ENCODE results near the gene MAGEF1. TPM values are rescaled to one million over a fixed set of nuclear protein-coding genes. Genes with fewer than 3 reads are reported as not detected.

MAGEF1 gene
- total and polyA plus RNA-seq, 2 donors (not counting 3 experiments of a cell fraction or from before 2014, with no cell fraction given): 7.0 to 14.2 TPM

- no peak overlapping the region for H3K9ac ChIP-seq (replicated peaks; ENCODE audit: extremely low read depth, insufficient read depth, low read length)
- no peaks in the 10 kb centered on the region for H3K4me1 ChIP-seq (ENCODE audit: control insufficient read depth, extremely low read depth, insufficient read depth, low read length)
- H3K79me2 ChIP-seq (ENCODE audit: control insufficient read depth, insufficient read depth, low read length): no peaks in the 10 kb centered on the region
- no peak for FAIRE-seq
- dilution Hi-C loops (cut with MboI; ENCODE audit: extremely low pct_ligation_motif_present, low sequenced_read_pairs): no loop called here
- no peak for TF ChIP-seq FOS (IDR thresholded peaks at IDR 0.05; ENCODE audit: borderline replicate concordance, insufficient read depth, low read length)
- TF ChIP-seq JUN (IDR thresholded peaks at IDR 0.05; ENCODE audit: borderline replicate concordance, insufficient read depth, insufficient read length, low read depth): no peak
- no peak for TF ChIP-seq POLR2A (IDR thresholded peaks at IDR 0.05; ENCODE audit: low read depth, low read length)
- no peak for TF ChIP-seq POLR2AphosphoS5 (IDR thresholded peaks at IDR 0.05; ENCODE audit: insufficient read depth, low read depth, low read length)
- no peak for TF ChIP-seq MYC (IDR thresholded peaks at IDR 0.05; ENCODE audit: low read depth, low read length)
- TF ChIP-seq GATA2 (IDR thresholded peaks at IDR 0.05; ENCODE audit: insufficient read depth, insufficient read length, low read depth, low read length): no peak
- TF ChIP-seq, protein P1, sequence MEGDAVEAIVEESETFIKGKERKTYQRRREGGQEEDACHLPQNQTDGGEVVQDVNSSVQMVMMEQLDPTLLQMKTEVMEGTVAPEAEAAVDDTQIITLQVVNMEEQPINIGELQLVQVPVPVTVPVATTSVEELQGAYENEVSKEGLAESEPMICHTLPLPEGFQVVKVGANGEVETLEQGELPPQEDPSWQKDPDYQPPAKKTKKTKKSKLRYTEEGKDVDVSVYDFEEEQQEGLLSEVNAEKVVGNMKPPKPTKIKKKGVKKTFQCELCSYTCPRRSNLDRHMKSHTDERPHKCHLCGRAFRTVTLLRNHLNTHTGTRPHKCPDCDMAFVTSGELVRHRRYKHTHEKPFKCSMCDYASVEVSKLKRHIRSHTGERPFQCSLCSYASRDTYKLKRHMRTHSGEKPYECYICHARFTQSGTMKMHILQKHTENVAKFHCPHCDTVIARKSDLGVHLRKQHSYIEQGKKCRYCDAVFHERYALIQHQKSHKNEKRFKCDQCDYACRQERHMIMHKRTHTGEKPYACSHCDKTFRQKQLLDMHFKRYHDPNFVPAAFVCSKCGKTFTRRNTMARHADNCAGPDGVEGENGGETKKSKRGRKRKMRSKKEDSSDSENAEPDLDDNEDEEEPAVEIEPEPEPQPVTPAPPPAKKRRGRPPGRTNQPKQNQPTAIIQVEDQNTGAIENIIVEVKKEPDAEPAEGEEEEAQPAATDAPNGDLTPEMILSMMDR (IDR thresholded peaks at IDR 0.05; ENCODE audit: extremely low read depth in 1 of 2, insufficient read depth in 1 of 2, low read depth in 1 of 2, low read length in 2 of 2): no peak
- no peak for TF ChIP-seq EZH2 (IDR thresholded peaks at IDR 0.05; ENCODE audit: borderline replicate concordance, low read depth, low read length, severe bottlenecking)
- no peak for TF ChIP-seq MAX (IDR thresholded peaks at IDR 0.05; ENCODE audit: insufficient read depth, insufficient read length)
- no peaks in the 10 kb centered on the region for H3K36me3 ChIP-seq (ENCODE audit: control insufficient read depth in 2 of 2, extremely low read depth in 1 of 2, insufficient read depth in 2 of 2, low read length in 2 of 2)
- no peak overlapping the region for H3K4me3 ChIP-seq (replicated peaks in 1 of 3; ENCODE audit: insufficient read depth in 1 of 3, low read depth in 1 of 3, low read length in 3 of 3)
- H4K20me1 ChIP-seq (replicated peaks; ENCODE audit: control insufficient read depth, extremely low read depth, insufficient read depth, low read length): no peaks in the 10 kb centered on the region
- peaks cover 0 to 5% of the 10 kb centered on the region in 2 experiments for H3K27me3 ChIP-seq (ENCODE audit: control insufficient read depth in 2 of 2, insufficient read depth in 2 of 2, low read length in 2 of 2)
- H3K4me2 ChIP-seq (ENCODE audit: insufficient read depth, low read length): no peak overlapping the region
- H3K27ac ChIP-seq (ENCODE audit: insufficient read depth, low read depth, low read length): no peak overlapping the region
- POLR2A ChIA-PET: no interaction called here
- no TSS peak for BruUV-seq (replicated peaks)
- no peak for DNase-seq (ENCODE audit: low read depth, low spot score)
- intact Hi-C loops (cut with micrococcal nuclease): no loop called here
- no peaks in the 10 kb centered on the region for H3K9me3 ChIP-seq (replicated peaks; ENCODE audit: control insufficient read depth, insufficient read depth, low read length)
- no peak overlapping the region for H2AFZ ChIP-seq (ENCODE audit: low read depth, low read length)
- H3K9me1 ChIP-seq (replicated peaks; ENCODE audit: control insufficient read depth, extremely low read depth, insufficient read depth, low read length): no peaks in the 10 kb centered on the region
- CTCF ChIA-PET: no interaction called here
These were observed 21.5 kb downstream of the MAGEF1 start for GRCh38 chr3:184690192-184690883.

Data from endothelial cell of umbilical vein (primary cell).